Occipital lobe (tissue), 2 donors: ENCODE measurements around the gene DEFB113. TPM values are rescaled to one million over a fixed set of nuclear protein-coding genes. Genes with fewer than 3 reads are reported as not detected.

ENCODE experiments used
- DNase-seq: peaks from one replicate; lab custom pipeline; 2025; lab: John Stamatoyannopoulos, UW
- total RNA-seq: library from RNA; depleted of rRNA; stranded (reverse); fragments of >200 nt; gene quantifications from one replicate; pipeline ENCODE4 v1.2.3, GENCODE V29; 2014

Gene DEFB113
- total RNA-seq, 1 donor from 2014 or later, result not detected

GRCh38 chr6:49937017-49937416 lies 32.4 kb downstream of the DEFB113 start:
- no peak for DNase-seq

- no peak for DNase-seq
These were observed 34.0 kb downstream of the DEFB113 start for GRCh38 chr6:49935387-49935786.

- no peak for DNase-seq
These were observed 34.7 kb downstream of the DEFB113 start for GRCh38 chr6:49934770-49935169.

- no peak for DNase-seq
These were observed 35.9 kb downstream of the DEFB113 start for GRCh38 chr6:49933526-49933925.

- DNase-seq, result no peak
These were observed 40.1 kb downstream of the DEFB113 start for GRCh38 chr6:49929340-49929739.

- no peak for DNase-seq
These were observed 45.6 kb downstream of the DEFB113 start for GRCh38 chr6:49923826-49924225.

GRCh38 chr6:49919935-49920644 lies 49.3 kb downstream of the DEFB113 start:
- no peak for DNase-seq

- DNase-seq, result no peak
These were observed 50.2 kb downstream of the DEFB113 start for GRCh38 chr6:49919261-49919660.

GRCh38 chr6:49918787-49919186 lies 50.6 kb downstream of the DEFB113 start:
- DNase-seq, result no peak

Other genes starting within 250 kb of the DEFB113 start
- 0.16 TPM for gene CRISP3, start 225.2 kb downstream of the DEFB113 start, total RNA-seq
- gene PGK2, start 182.3 kb downstream of the DEFB113 start, total RNA-seq, result not detected
- not detected for gene CRISP1, start 103.1 kb downstream of the DEFB113 start, total RNA-seq
- gene DEFB114, start 5.5 kb downstream of the DEFB113 start, total RNA-seq, result not detected
- gene DEFB110, start 52.4 kb upstream of the DEFB113 start, total RNA-seq, result not detected
- gene DEFB112, start 80.3 kb upstream of the DEFB113 start, total RNA-seq, result not detected